HepG2 (cell line): Measurements from ENCODE around the gene ZNF628. TPM values are rescaled to one million over a fixed set of nuclear protein-coding genes. Genes with fewer than 3 reads are reported as not detected.
"Not testable (repeated sequence)": the region's sequence is repeated elsewhere in the genome, so short reads cannot be mapped to it uniquely, and the experiment has no call there.

ENCODE experiments used
- ATAC-seq: fragments of 200-7000 bp; cut with Tn5 transposase; 3 replicates; pipeline ENCODE4 v1.9.1; 2020; ENCODE audit warnings: mild to moderate bottlenecking, moderate library complexity
- BruUV-seq: library from RNA; stranded (reverse); fragments of 400-500 nt; replicated peaks from 2 replicates; lab custom pipeline; 2021; lab: Mats Ljungman, UMichigan
- CTCF ChIA-PET: fragments of 300-600 bp; formaldehyde crosslinking; extraction: SDS; loops from one replicate; lab custom pipeline; 2021; ENCODE audit warnings: low total read pairs, inconsistent platforms, low intra/inter-chr PET ratio; lab: Yijun Ruan, JAX
- POLR2A ChIA-PET: fragments of 350-600 bp; sonication (Branson Sonifier 250); formaldehyde crosslinking; loops from one replicate; lab custom pipeline; 2020; ENCODE audit warnings: antibody characterized with exemption, inconsistent platforms; lab: Yijun Ruan, JAX
- DNase-seq: peaks from one replicate; pipeline ENCODE4 v3.0.0-alpha.2; 2015; ENCODE audit warnings: low spot score
- FAIRE-seq: peaks from 3 replicates; lab custom pipeline; 2011; peaks lifted over from hg19 to GRCh38; lab: Jason Lieb, UNC
- H2AFZ ChIP-seq: one replicate; pipeline ENCODE4 v1.6.1; 2011; ENCODE audit warnings: low read length, inconsistent platforms
- H3K27ac ChIP-seq: fragments of 300-600 bp; 3 replicates; pipeline ENCODE4 v1.8.0; 2011; ENCODE audit warnings: mixed run types, mild to moderate bottlenecking, mixed read lengths, low read length, inconsistent platforms; ENCODE audit not compliant: insufficient read depth; ENCODE audit errors: extremely low read length
- H3K27me3 ChIP-seq, 2 experiments: fragments of 200-600 bp in 1 of 2; 2 replicates in 1 of 2; 3 replicates in 1 of 2; pipeline versions ENCODE4 v1.6.0 to v1.8.0; 2011; ENCODE audit warnings: low read length in 2 of 2, mild to moderate bottlenecking in 2 of 2, moderate library complexity in 2 of 2, inconsistent platforms in 1 of 2; ENCODE audit not compliant: insufficient read depth in 2 of 2, control insufficient read depth in 1 of 2
- H3K36me3 ChIP-seq, 2 experiments: fragments of 200-600 bp in 1 of 2; replicated peaks in 1 of 2; 2 replicates in 1 of 2; 3 replicates in 1 of 2; pipeline versions ENCODE4 v1.5.1 to v1.8.0; 2011; ENCODE audit warnings: low read length in 2 of 2, inconsistent platforms in 1 of 2; ENCODE audit not compliant: insufficient read depth in 2 of 2, control insufficient read depth in 1 of 2
- H3K4me1 ChIP-seq: 2 replicates; pipeline ENCODE4 v1.5.1; 2012; ENCODE audit warnings: low read length, inconsistent platforms; ENCODE audit not compliant: insufficient read depth
- H3K4me2 ChIP-seq: 2 replicates; pipeline ENCODE4 v1.6.0; 2011; ENCODE audit warnings: low read depth, low read length, inconsistent platforms
- H3K4me3 ChIP-seq, 3 experiments: fragments of 200-600 bp in 1 of 3; sonication (generic), shearing (Covaris generic) in 1 of 3; replicated peaks in 1 of 3; 2 replicates each; pipeline ENCODE4 v1.5.1; 2011 to 2016; ENCODE audit warnings: low read length in 3 of 3, inconsistent platforms in 2 of 3, low read depth in 2 of 3, mild to moderate bottlenecking in 2 of 3, control low read depth in 1 of 3, mixed read lengths in 1 of 3; ENCODE audit not compliant: insufficient read depth in 1 of 3
- H3K79me2 ChIP-seq: one replicate; pipeline ENCODE4 v1.6.1; 2011; ENCODE audit warnings: low read length, inconsistent platforms; ENCODE audit not compliant: insufficient read depth
- H3K9ac ChIP-seq: 2 replicates; pipeline ENCODE4 v1.6.0; 2011; ENCODE audit warnings: mild to moderate bottlenecking, low read depth, low read length, inconsistent platforms; ENCODE audit not compliant: insufficient read depth
- H3K9me3 ChIP-seq: 2 replicates; pipeline ENCODE4 v1.5.1; 2012; ENCODE audit warnings: mild to moderate bottlenecking, low read length
- H4K20me1 ChIP-seq: 2 replicates; pipeline ENCODE4 v1.6.0; 2011; ENCODE audit warnings: inconsistent platforms, mild to moderate bottlenecking, low read length, moderate library complexity; ENCODE audit not compliant: insufficient read depth
- GFI1 ChIP-seq: sonication (generic); formaldehyde crosslinking; IDR thresholded peaks from 2 replicates; pipeline ENCODE4 v1.5.0; 2020; ENCODE audit warnings: missing genetic modification reagents, mild to moderate bottlenecking, borderline replicate concordance
- POLR2A ChIP-seq, 2 experiments: IDR thresholded peaks; 2 replicates each; pipeline ENCODE4 v1.6.1; 2011; ENCODE audit warnings: low read depth in 2 of 2, low read length in 2 of 2, mild to moderate bottlenecking in 1 of 2, moderate library complexity in 1 of 2; ENCODE audit not compliant: insufficient read depth in 1 of 2
- SMARCC2 ChIP-seq: fragments of 450-650 bp; IDR thresholded peaks from 2 replicates; pipeline ENCODE4 v1.6.1; 2017; ENCODE audit warnings: antibody characterized with exemption, mild to moderate bottlenecking
- ZNF672 ChIP-seq: sonication (generic); formaldehyde crosslinking; IDR thresholded peaks from 2 replicates; pipeline ENCODE4 v1.8.1; 2022; ENCODE audit warnings: missing genetic modification reagents
- ZNF740 ChIP-seq: sonication (generic); formaldehyde crosslinking; IDR thresholded peaks from 2 replicates; pipeline ENCODE4 v1.4.0; 2020; ENCODE audit warnings: missing genetic modification reagents
- WGBS: methylation state at CpG from one replicate; pipeline ENCODE4 v1.1.6; 2017; ENCODE audit warnings: low lambda C conversion rate; 5-methylcytosine and 5-hydroxymethylcytosine counted together
- in situ Hi-C: cut with HindIII; loops from 2 replicates; pipeline ENCODE4 v1.10.0; 2017; ENCODE audit warnings: low pct_unique_long_range_greater_than_20kb; ENCODE audit not compliant: extremely low pct_ligation_motif_present
- intact Hi-C: fragments of 100-400 bp; cut with micrococcal nuclease; formaldehyde crosslinking; loops from one replicate; pipeline ENCODE4 v1.10.0; 2022; ENCODE audit not compliant: unreplicated experiment
- polyA plus RNA-seq, 8 experiments: library from polyadenylated mRNA; depleted of rRNA in 3 of 8; stranded (reverse) in 7 of 8; unstranded in 1 of 8; fragments of >200 nt; fragmentation: Illumina TruSeq in 4 of 8; extraction: Trizol in 4 of 8; gene quantifications; 2 replicates each; pipeline versions ENCODE4 v1.2.1 to v1.2.3, GENCODE V29; 2011 to 2016; ENCODE audit warnings: low read depth in 4 of 8, missing spikeins in 1 of 8, mixed read lengths in 1 of 8; ENCODE audit not compliant: insufficient read depth in 1 of 8
- total RNA-seq, 5 experiments: library from RNA; depleted of rRNA; stranded (reverse); fragments of >200 nt; fragmentation: Illumina TruSeq; extraction: Trizol; gene quantifications; 2 replicates each; pipeline ENCODE4 v1.2.3, GENCODE V29; 2016; ENCODE audit warnings: low read depth in 1 of 5
- TF ChIP-seq, protein P1 (sequence below): fragments of 450-650 bp; IDR thresholded peaks from 2 replicates; pipeline ENCODE4 v1.6.1; 2016
- TF ChIP-seq, protein P2 (sequence below): sonication (generic); formaldehyde crosslinking; IDR thresholded peaks from 2 replicates; pipeline ENCODE4 v1.8.0; 2022; ENCODE audit warnings: missing genetic modification reagents, mild to moderate bottlenecking, inconsistent platforms, borderline replicate concordance

ZNF628 gene
- total and polyA plus RNA-seq, 2 of the 13 experiments (the other 11 are each of a cell fraction or from before 2014, with no cell fraction given): 0.54 to 1.2 TPM

- TF ChIP-seq, protein P1, sequence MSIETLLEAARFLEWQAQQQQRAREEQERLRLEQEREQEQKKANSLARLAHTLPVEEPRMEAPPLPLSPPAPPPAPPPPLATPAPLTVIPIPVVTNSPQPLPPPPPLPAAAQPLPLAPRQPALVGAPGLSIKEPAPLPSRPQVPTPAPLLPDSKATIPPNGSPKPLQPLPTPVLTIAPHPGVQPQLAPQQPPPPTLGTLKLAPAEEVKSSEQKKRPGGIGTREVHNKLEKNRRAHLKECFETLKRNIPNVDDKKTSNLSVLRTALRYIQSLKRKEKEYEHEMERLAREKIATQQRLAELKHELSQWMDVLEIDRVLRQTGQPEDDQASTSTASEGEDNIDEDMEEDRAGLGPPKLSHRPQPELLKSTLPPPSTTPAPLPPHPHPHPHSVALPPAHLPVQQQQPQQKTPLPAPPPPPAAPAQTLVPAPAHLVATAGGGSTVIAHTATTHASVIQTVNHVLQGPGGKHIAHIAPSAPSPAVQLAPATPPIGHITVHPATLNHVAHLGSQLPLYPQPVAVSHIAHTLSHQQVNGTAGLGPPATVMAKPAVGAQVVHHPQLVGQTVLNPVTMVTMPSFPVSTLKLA: no peak
- TF ChIP-seq ZNF740 (no peak), SMARCC2 (no peak), GFI1 (CRISPR knock-in tag) (no peak), ZNF672 (CRISPR knock-in tag) (no peak), POLR2A (IDR thresholded peaks at IDR 0.05; ENCODE audit: insufficient read depth in 1 of 2, low read depth in 2 of 2, low read length in 2 of 2) (no peak)
- TF ChIP-seq, protein P2, sequence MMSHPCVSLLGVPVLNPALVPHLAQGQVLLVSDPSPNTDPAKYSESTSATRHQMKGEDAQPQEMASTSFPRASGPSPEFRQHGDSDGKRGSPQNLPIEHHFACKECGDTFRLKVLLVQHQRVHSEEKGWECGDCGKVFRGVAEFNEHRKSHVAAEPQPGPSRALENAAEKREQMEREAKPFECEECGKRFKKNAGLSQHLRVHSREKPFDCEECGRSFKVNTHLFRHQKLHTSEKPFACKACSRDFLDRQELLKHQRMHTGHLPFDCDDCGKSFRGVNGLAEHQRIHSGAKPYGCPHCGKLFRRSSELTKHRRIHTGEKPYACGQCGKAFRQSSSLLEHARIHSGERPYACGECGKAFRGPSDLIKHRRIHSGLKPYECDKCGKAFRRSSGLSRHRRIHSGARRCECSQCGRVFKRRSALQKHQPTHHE (CRISPR knock-in tag): no peak
Observed at GRCh38 chr19:55495646-55496349, 19.4 kb downstream of the ZNF628 start (continued).

DNA sequence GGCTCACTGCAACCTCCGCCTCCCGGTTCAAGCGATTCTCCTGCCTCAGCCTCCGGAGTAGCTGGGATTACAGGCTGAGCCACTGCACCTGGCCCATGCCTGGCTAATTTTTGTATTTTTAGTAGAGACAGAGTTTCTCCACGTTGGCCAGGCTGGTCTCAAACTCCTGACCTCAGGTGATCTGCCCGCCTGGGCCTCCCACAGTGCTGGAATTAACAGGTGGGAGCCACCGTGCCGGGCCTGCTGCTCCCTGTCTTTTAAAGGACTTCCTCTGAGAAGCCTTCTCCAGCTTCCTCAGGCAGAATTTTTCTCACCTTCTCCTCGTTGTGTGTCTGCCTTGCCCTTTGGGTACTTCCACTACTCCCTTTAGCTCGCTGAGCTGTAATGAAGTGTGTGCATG is 20.4 kb downstream of the ZNF628 start:
- ATAC-seq, H3K36me3 ChIP-seq, DNase-seq, FAIRE-seq, intact Hi-C loops, CTCF ChIA-PET, H3K79me2 ChIP-seq, BruUV-seq, POLR2A ChIA-PET, H3K4me1 ChIP-seq, H3K4me3 ChIP-seq, H4K20me1 ChIP-seq, H3K9ac ChIP-seq, H3K4me2 ChIP-seq, H3K27ac ChIP-seq, H2AFZ ChIP-seq, H3K9me3 ChIP-seq, in situ Hi-C loops: not testable (repeated sequence)
- H3K27me3 ChIP-seq: peaks cover 14 to 85% of the 10 kb centered on the region in 2 experiments
- WGBS: 47% methylated on average over 10 of the region's 10 CpGs
